HL-60 (cell line): ENCODE results near the gene OGDH.

Experiments
- CTCF ChIP-seq: IDR thresholded peaks from one replicate; pipeline ENCODE4 v1.5.1; 2011; ENCODE audit warnings: low read length, control low read depth, inconsistent platforms; ENCODE audit not compliant: insufficient read depth
- POLR2AphosphoS5 ChIP-seq: IDR thresholded peaks from 2 replicates; pipeline ENCODE4 v1.6.1; 2012; ENCODE audit warnings: low read depth

GRCh38 chr7:44565795-44566559 lies 40.5 kb upstream of the OGDH start:
- TF ChIP-seq CTCF, result no peak
- TF ChIP-seq POLR2AphosphoS5, result no peak
